Activated naive CD8-positive, alpha-beta T cell treated with anti-CD3 and anti-CD28 coated beads, Interleukin-2, amount 10 ng/mL, durations not matched to agents 7 days and 5 days (primary cell): ENCODE measurements around the gene CFAP45. TPM values are rescaled to one million over a fixed set of nuclear protein-coding genes. Genes with fewer than 3 reads are reported as not detected.

Experiments used
- ATAC-seq: fragments of 150-1000 bp; cut with Tn5 transposase; one replicate; pipeline ENCODE4 v1.10.0; 2021; ENCODE audit warnings: low read depth, moderate library complexity
- POLR2A ChIA-PET: fragments of 350-600 bp; sonication (Branson Sonifier 250); formaldehyde crosslinking; loops from one replicate; lab custom pipeline; 2021; ENCODE audit warnings: antibody characterized with exemption; lab: Charles Lee
- DNase-seq: peaks from one replicate; pipeline ENCODE4 v3.0.0; 2021
- H3K27ac Mint-ChIP-seq: one replicate; pipeline ENCODE4 v1.8.0; 2022; ENCODE audit warnings: mild to moderate bottlenecking, mixed read lengths
- H3K27me3 Mint-ChIP-seq: one replicate; pipeline ENCODE4 v1.8.0; 2022; ENCODE audit warnings: mild to moderate bottlenecking, moderate library complexity, mixed read lengths
- H3K36me3 Mint-ChIP-seq: one replicate; pipeline ENCODE4 v1.8.0; 2021; ENCODE audit warnings: mild to moderate bottlenecking, mixed read lengths
- H3K4me1 Mint-ChIP-seq: one replicate; pipeline ENCODE4 v1.8.0; 2021; ENCODE audit warnings: mixed read lengths
- H3K4me3 Mint-ChIP-seq: one replicate; pipeline ENCODE4 v1.8.0; 2022; ENCODE audit warnings: mild to moderate bottlenecking, moderate library complexity, mixed read lengths
- H3K9me3 Mint-ChIP-seq: one replicate; pipeline ENCODE4 v1.8.0; 2021; ENCODE audit warnings: mixed read lengths
- total RNA-seq, 2 experiments: library from RNA; stranded (reverse); gene quantifications; one replicate each; pipeline ENCODE4 v1.2.3, GENCODE V29; 2021

CFAP45 gene
- total RNA-seq, 2 experiments from 2014 or later: 1.3 to 1.6 TPM

GRCh38 chr1:159931795-159932173 lies 31.8 kb upstream of the CFAP45 start:
- no peaks in the 10 kb centered on the region for H3K9me3 Mint-ChIP-seq
- ATAC-seq (no peak), DNase-seq (no peak)
- no peaks in the 10 kb centered on the region for H3K4me1 Mint-ChIP-seq
- POLR2A ChIA-PET: no interaction called here
- no peak overlapping the region for H3K4me3 Mint-ChIP-seq
- peaks cover 18% of the 10 kb centered on the region for H3K27me3 Mint-ChIP-seq
- no peaks in the 10 kb centered on the region for H3K36me3 Mint-ChIP-seq
- no peak overlapping the region for H3K27ac Mint-ChIP-seq

DNA sequence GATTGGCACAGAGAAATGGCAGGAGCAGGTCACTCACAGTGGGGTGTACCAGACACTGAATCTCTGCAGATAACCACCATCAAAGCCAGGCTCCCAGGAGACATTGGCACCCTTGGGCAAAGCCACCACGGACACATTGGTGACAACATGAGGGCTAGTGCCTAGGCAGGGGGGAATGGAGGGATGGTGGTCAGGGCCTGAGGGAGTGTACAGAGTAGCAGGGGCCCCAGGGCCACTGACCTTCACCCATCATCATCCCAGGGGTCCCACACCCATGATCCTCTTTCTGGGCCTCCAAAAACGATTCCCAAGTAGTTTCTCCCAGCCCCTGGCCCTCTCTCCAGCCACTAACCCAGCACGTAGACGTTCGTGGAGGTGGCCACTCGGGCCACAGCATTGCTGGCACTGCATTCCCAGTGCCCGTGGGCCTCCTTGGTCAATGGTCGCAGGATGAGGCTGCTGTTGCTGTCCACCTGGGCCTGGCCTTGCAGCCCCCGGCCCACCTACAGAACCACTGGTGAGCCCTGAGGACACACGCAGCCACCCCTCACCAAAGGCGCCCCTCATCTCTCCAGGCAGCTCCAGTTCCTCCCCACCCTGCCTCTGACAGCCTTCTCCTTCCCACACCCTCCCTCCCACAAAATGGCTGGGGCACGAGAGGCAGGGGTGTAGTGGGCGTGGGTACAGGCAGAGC lies 31.3 kb upstream of the CFAP45 start:
- H3K9me3 Mint-ChIP-seq: no peaks in the 10 kb centered on the region
- peaks cover 3% of the 10 kb centered on the region for H3K4me1 Mint-ChIP-seq
- peaks cover 18% of the 10 kb centered on the region for H3K27me3 Mint-ChIP-seq
- ATAC-seq (no peak), DNase-seq (no peak)
- no peak overlapping the region for H3K4me3 Mint-ChIP-seq
- no peak overlapping the region for H3K27ac Mint-ChIP-seq
- POLR2A ChIA-PET: no interaction called here
- no peaks in the 10 kb centered on the region for H3K36me3 Mint-ChIP-seq

GRCh38 chr1:159930634-159931033 lies 30.7 kb upstream of the CFAP45 start:
- POLR2A ChIA-PET: no interaction called here
- ATAC-seq (no peak), DNase-seq (no peak)
- no peaks in the 10 kb centered on the region for H3K36me3 Mint-ChIP-seq
- H3K27me3 Mint-ChIP-seq: peaks cover 17% of the 10 kb centered on the region
- no peaks in the 10 kb centered on the region for H3K9me3 Mint-ChIP-seq
- H3K27ac Mint-ChIP-seq: no peak overlapping the region
- peaks cover 9% of the 10 kb centered on the region for H3K4me1 Mint-ChIP-seq
- no peak overlapping the region for H3K4me3 Mint-ChIP-seq

DNA sequence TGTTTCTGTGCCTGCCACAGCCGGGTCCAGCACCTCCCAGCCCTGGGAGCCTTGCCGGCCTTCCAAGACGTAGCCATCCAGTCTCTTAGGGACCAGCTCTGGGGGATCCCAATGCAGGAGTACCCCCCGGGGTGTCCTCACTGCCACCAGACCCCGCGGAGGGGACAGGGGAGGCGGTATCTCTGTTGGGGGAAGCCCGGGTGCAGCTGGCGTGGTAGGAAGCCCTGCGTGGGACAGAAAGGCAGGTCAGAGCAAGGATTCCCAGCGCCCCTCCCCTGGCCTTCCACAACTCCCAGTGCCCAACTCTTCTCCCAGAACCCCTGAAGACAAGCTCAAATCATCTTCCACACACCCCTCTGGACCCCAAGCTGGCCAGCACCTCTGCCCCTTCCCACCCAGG lies 30.3 kb upstream of the CFAP45 start:
- no peak overlapping the region for H3K27ac Mint-ChIP-seq
- DNase-seq (no peak), ATAC-seq (no peak)
- H3K36me3 Mint-ChIP-seq: peaks cover 2% of the 10 kb centered on the region
- no peak overlapping the region for H3K4me3 Mint-ChIP-seq
- peaks cover 12% of the 10 kb centered on the region for H3K27me3 Mint-ChIP-seq
- no peaks in the 10 kb centered on the region for H3K9me3 Mint-ChIP-seq
- POLR2A ChIA-PET: no interaction called here
- peaks cover 9% of the 10 kb centered on the region for H3K4me1 Mint-ChIP-seq

DNA sequence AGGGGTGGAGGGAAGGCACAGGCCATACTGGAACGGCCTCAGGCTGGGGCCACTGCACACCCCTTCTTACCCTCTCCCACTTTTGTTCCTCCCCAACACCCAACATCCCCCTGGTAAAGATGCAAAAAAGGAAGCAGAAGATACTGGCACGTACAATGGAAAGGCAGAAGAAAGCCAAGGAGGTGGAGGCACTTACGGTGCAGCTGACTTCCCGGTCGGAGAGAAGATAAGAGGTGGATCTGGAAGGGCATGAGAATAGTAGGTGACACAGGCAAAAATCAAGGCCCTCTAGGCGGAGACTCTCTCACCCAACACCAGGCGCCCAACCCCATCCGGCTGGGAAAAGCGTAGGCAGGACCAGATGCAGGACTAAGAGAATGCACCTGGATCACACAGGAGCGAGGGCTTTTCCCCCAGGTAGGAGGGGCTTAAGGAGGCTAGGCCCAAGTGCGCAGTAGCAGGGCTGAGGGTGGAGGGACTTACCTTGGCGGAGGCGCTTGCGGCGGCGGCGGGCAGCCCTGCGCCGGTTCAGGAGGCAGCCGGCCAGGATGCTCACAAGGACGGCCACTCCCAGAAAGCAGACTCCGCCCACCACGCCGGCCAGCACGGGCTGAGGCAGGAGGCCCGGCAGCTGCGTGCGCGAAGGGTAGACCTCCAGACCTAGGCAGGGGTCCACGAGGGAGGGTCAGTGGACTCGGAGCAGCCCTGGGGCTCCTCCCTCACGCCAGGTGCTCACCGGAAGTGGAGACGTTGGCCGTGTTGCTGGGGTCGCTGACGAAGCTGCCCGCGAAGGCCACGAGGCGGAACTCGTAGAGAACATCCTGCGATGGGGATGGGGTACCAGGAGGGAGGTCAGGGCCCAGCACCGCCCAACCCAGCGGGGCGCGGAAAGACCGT lies 29.4 kb upstream of the CFAP45 start:
- Mint-ChIP-seq H3K36me3 (peaks cover 2% of the 10 kb centered on the region), H3K27me3 (peaks cover 8% of the 10 kb centered on the region), H3K4me3 (no peak overlapping the region), H3K9me3 (no peaks in the 10 kb centered on the region), H3K4me1 (peaks cover 9% of the 10 kb centered on the region), H3K27ac (peak overlapping the region; percentile 72)
- DNase-seq (no peak), ATAC-seq (no peak)
- POLR2A ChIA-PET: interaction anchor here (0.9 kb wide), 1 partner anchor 18 kb away, joined by 3 read pairs; no protein-coding TSS in a partner anchor

DNA sequence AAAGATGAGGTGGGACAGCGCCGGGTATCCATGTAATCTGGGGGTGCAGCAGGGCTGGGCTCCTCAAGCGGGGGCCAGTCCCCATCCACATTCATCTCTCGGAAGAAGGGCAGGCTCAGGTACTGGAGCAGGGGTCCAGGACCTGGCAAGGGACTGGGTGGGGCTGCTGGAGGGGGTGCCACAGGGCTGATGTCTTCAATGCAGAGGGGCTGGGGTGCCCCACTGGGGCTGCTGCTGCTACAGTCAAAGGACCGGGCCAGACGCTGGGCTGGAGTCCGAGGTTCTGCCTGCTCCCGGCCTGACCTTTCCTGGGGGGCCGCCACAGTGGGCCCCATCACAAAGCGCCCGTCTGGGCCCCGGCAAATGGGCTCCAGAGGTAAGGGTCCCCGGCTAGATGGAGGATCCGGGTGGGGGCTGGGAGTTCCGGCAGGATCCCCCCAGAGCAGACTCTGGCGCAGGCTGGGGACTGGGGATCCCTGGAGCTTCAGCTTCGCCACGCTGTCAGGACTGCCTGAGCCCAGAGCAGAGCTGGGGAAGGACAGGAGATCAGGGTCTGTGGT lies 28.6 kb upstream of the CFAP45 start:
- no peak for DNase-seq
- ATAC-seq: no peak
- Mint-ChIP-seq H3K27ac (no peak overlapping the region), H3K36me3 (peaks cover 7% of the 10 kb centered on the region), H3K4me1 (peaks cover 14% of the 10 kb centered on the region), H3K4me3 (no peak overlapping the region), H3K27me3 (peaks cover 8% of the 10 kb centered on the region), H3K9me3 (no peaks in the 10 kb centered on the region)
- POLR2A ChIA-PET: no interaction called here

- Mint-ChIP-seq H3K9me3 (no peaks in the 10 kb centered on the region), H3K36me3 (peaks cover 7% of the 10 kb centered on the region), H3K4me3 (no peak overlapping the region), H3K4me1 (peaks cover 19% of the 10 kb centered on the region), H3K27ac (no peak overlapping the region), H3K27me3 (peaks cover 8% of the 10 kb centered on the region)
- ATAC-seq (no peak), DNase-seq (no peak)
- POLR2A ChIA-PET: interaction anchor here (0.7 kb wide), 1 partner anchor 10 kb away, joined by 4 read pairs; no protein-coding TSS in a partner anchor
Measured at GRCh38 chr1:159927849-159928431, 28.0 kb upstream of the CFAP45 start.

DNA sequence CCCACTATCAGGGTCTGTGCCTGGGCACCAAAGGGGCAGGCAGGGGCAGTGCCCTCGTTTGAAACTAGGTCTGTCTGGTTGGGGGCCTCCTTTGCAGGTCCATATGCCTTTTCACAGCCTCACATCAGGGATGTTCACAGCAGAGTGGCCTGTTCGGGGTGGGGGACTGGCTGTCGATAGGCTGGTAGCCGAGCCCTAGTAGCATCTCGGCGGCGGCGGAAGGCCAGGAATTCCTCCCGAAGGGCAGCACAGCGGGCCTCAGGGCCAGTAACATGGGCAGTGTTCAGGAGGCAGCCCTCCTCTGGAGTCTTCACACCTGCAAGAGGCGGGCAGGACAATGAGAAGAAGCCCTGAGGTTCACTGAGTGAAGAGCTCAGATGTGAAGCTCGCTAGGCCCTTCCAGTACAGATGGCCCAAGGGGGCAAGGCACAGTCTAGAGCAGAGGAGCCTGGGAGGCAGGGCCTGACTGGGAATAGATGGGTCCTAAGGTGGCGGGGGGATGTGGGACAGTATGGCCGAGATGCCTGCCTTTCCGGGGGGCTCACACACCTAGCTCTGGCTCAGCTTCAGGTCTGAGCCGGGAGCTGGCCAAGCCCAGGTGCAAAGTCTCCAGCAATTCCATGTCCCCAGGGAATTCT lies 27.4 kb upstream of the CFAP45 start:
- peaks cover 8% of the 10 kb centered on the region for H3K36me3 Mint-ChIP-seq
- peaks cover 23% of the 10 kb centered on the region for H3K4me1 Mint-ChIP-seq
- no peak for DNase-seq
- no peak overlapping the region for H3K27ac Mint-ChIP-seq
- peaks cover 4% of the 10 kb centered on the region for H3K27me3 Mint-ChIP-seq
- ATAC-seq: no peak
- no peak overlapping the region for H3K4me3 Mint-ChIP-seq
- H3K9me3 Mint-ChIP-seq: no peaks in the 10 kb centered on the region
- POLR2A ChIA-PET: interaction anchor here (0.7 kb wide), 1 partner anchor 9 kb away, joined by 4 read pairs; no protein-coding TSS in a partner anchor

DNA sequence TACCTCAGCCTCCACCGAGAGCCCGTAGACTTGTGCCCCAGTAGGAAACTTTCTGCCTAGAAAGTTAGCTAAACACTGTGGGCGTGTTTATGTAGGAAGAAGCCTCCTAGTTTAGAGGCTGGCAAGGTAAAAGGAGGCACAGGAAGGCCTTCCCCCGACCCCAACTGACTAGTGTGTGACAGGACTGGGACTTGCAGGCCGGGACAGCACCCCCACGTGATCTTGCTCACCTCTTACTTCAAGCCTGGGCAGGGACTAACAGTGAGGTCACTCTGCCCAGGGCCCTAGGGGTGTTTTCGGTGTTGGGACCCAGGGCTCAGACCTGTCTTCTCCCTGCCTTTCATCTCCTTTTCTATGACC lies 25.7 kb upstream of the CFAP45 start:
- Mint-ChIP-seq H3K27me3 (peaks cover 3% of the 10 kb centered on the region), H3K4me1 (peaks cover 38% of the 10 kb centered on the region), H3K27ac (peak overlapping the region; percentile 97), H3K36me3 (peaks cover 18% of the 10 kb centered on the region), H3K9me3 (no peaks in the 10 kb centered on the region), H3K4me3 (peak overlapping the region; percentile 97)
- POLR2A ChIA-PET: interaction anchor here (1.4 to 4.7 kb wide), 9 partner anchors 9 to 916 kb away, joined by 3 to 26 read pairs (median 15); partner anchors contain the start of genes CFAP45, IFI16, PIGM and SLAMF8
- DNase-seq (no peak), ATAC-seq (peak; percentile 26)

GRCh38 chr1:159924791-159925718 lies 25.1 kb upstream of the CFAP45 start, which contains the start of gene TAGLN2:
Gene TAGLN2 (minus strand): TSS chr1:159925507. CDS start chr1:159920509, 4,998 bp downstream.
- Mint-ChIP-seq H3K4me1 (peaks cover 40% of the 10 kb centered on the region), H3K4me3 (peak within 1 kb of the TSS; percentile 97), H3K9me3 (no peaks in the 10 kb centered on the region), H3K36me3 (peaks cover 19% of the 10 kb centered on the region), H3K27me3 (no peaks in the 10 kb centered on the region), H3K27ac (peak within 1 kb of the TSS; percentile 98)
- DNase-seq (peak; percentile 90), ATAC-seq (peak; percentile 67)
- POLR2A ChIA-PET: interaction anchor here (0.8 to 4.7 kb wide), 12 partner anchors 10 to 915 kb away, joined by 3 to 26 read pairs (median 8); partner anchors contain the start of genes CFAP45, IFI16, PIGM and SLAMF8

DNA sequence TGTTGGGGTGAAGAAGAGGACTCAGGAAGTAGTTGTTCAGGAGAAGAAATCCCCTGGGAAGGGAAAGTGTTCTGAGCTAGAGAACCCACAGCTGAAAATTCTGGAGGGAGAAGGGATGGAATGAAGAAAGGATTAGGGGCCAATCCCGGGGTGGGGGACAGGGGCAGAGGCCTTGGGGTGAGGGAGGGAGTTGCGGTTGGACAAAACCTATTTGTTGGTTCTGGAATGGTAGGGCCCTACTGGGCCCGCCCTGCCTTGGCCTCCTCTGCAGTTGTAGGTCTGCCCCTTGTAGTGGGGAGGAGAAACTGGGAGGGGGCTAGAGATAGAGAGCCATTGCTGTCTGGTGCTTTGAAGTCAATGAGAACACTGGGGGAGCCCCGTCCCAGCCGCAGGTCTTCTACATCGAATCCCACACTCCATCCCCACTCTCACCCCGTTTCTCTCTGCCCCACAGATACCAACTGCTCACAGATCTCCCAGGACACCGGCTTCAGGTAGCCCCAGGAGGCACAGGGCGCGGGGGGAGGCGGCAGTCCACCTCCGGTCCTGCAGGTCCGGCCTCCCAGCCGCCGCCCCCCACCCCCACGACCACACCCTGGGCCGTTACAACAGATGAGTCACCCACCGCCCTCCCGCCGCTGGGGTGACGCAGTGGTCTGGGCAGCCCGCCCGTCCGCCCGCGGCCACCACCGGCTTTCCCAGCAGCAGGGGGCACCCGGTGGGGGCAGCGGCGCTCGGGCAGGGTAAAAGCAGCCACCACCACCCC lies 24.2 kb upstream of the CFAP45 start:
- H3K9me3 Mint-ChIP-seq: no peaks in the 10 kb centered on the region

More for the DNA sequence above, 24.2 kb upstream of the CFAP45 start:
- peak; percentile 25 for ATAC-seq
- POLR2A ChIA-PET: interaction anchor here (0.7 to 4.7 kb wide), 16 partner anchors 9 to 914 kb away, joined by 3 to 26 read pairs (median 6); partner anchors contain the start of genes CFAP45, IFI16, PIGM and SLAMF8
- H3K27me3 Mint-ChIP-seq: no peaks in the 10 kb centered on the region
- H3K27ac Mint-ChIP-seq: peak overlapping the region; percentile 98
- DNase-seq: peak; percentile 70
- peaks cover 27% of the 10 kb centered on the region for H3K36me3 Mint-ChIP-seq
- H3K4me1 Mint-ChIP-seq: peaks cover 46% of the 10 kb centered on the region
- peak overlapping the region; percentile 97 for H3K4me3 Mint-ChIP-seq
